AG04450 (cell line): Measurements from ENCODE around the gene PDK4. TPM values are rescaled to one million over a fixed set of nuclear protein-coding genes. Genes with fewer than 3 reads are reported as not detected.

ENCODE experiments used
- CTCF ChIA-PET: fragments of 300-600, 350-600 bp; formaldehyde crosslinking; extraction: SDS; loops from one replicate; lab custom pipeline; 2022; ENCODE audit warnings: antibody characterized with exemption, inconsistent platforms; lab: Charles Lee
- POLR2A ChIA-PET: fragments of 350-600 bp; formaldehyde crosslinking; extraction: SDS; loops from one replicate; lab custom pipeline; 2021; ENCODE audit warnings: antibody characterized with exemption, inconsistent platforms; lab: Yijun Ruan, JAX
- DNase-seq: peaks from one replicate; pipeline ENCODE4 v3.0.0-alpha.2; 2011; ENCODE audit warnings: low read depth, low spot score
- H3K27ac ChIP-seq: one replicate; pipeline ENCODE4 v1.5.1; 2012; ENCODE audit warnings: low read depth, low read length, control low read depth
- H3K27me3 ChIP-seq: one replicate; pipeline ENCODE4 v1.6.0; 2012; ENCODE audit warnings: low read length; ENCODE audit not compliant: control insufficient read depth, insufficient read depth
- H3K4me3 ChIP-seq: 2 replicates; pipeline ENCODE4 v1.5.1; 2011; ENCODE audit warnings: mild to moderate bottlenecking, low read depth, low read length, control low read depth
- H3K9me3 ChIP-seq: 2 replicates; pipeline ENCODE4 v1.5.1; 2012; ENCODE audit warnings: low read length; ENCODE audit not compliant: control insufficient read depth, insufficient read depth
- polyA plus RNA-seq: library from polyadenylated mRNA; depleted of rRNA; stranded (reverse); fragments of >200 nt; gene quantifications from 2 replicates; pipeline ENCODE4 v1.2.3, GENCODE V29; 2011
- TF ChIP-seq, protein P1 (sequence below): IDR thresholded peaks from 2 replicates; pipeline ENCODE4 v1.5.1; 2011; ENCODE audit warnings: low read depth, low read length, control low read depth, inconsistent platforms

PDK4 gene
- polyA plus RNA-seq, 1 experiment = 0.05 TPM

DNA sequence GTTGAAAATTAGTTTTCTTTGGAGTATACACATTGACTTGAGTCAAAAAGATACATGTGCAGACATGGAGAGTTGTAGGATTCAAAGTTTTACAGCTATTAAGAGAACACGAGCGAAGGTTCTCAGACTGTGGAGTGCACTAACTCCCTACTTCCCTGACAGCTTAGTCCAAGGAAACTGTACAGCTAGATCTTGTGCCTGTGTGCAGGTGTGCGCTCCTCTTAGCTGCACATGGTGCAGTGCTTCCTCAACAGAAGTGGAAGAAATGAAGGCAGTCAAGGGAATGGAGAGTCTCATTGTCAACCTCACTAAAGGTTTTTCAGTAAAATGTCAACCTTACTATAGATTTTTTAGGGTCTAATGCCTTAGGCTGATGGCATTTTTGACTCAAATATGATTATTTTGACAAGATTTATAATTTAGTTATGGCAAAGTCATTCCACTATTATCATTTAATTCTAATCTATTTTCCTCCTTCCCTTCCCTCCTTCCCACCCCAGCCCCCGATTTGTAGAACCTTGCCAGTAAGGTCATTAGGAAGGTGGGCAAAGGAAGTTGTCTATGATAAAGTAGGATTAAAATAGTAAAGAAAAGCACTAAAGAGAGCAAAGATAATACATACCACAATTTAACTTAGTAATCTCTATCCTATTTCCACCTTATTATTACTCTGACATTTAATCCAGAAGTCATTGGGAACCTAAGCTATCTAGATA lies 13.6 kb downstream of the PDK4 start:
- Histone ChIP-seq H3K9me3 (no peaks in the 10 kb centered on the region), H3K4me3 (no peak overlapping the region), H3K27ac (no peak overlapping the region), H3K27me3 (no peaks in the 10 kb centered on the region)
- DNase-seq = no peak
- CTCF ChIA-PET = interaction anchor here (1.2 to 1.6 kb wide), 3 partner anchors 38 to 107 kb away, joined by 3 to 6 read pairs (median 4); no protein-coding TSS in a partner anchor
- TF ChIP-seq, protein P1, sequence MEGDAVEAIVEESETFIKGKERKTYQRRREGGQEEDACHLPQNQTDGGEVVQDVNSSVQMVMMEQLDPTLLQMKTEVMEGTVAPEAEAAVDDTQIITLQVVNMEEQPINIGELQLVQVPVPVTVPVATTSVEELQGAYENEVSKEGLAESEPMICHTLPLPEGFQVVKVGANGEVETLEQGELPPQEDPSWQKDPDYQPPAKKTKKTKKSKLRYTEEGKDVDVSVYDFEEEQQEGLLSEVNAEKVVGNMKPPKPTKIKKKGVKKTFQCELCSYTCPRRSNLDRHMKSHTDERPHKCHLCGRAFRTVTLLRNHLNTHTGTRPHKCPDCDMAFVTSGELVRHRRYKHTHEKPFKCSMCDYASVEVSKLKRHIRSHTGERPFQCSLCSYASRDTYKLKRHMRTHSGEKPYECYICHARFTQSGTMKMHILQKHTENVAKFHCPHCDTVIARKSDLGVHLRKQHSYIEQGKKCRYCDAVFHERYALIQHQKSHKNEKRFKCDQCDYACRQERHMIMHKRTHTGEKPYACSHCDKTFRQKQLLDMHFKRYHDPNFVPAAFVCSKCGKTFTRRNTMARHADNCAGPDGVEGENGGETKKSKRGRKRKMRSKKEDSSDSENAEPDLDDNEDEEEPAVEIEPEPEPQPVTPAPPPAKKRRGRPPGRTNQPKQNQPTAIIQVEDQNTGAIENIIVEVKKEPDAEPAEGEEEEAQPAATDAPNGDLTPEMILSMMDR = no peak
- POLR2A ChIA-PET = no interaction called here

DNA sequence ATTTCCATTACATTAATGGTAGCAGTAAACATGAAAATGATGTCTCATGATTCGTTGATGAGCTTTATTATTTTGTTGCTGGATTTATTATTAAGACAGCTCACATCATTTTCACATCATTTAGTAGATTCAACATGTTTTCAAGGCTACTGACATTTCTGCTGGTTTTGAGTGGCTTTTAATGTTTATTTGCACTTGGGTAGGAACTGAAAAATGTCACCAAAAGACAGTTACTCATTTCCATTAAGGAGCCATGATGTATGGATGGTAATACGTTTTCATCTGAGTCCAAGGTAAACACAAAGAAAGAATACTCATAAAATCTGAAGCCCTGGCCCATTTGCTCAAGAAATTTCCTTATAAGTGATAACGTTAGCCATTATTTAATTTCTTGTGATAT lies 14.8 kb downstream of the PDK4 start:
- ChIA-PET POLR2A (no interaction called here), CTCF (interaction anchor here (1.6 kb wide), 1 partner anchor 109 kb away, joined by 5 read pairs; no protein-coding TSS in a partner anchor)
- no peaks in the 10 kb centered on the region for H3K9me3 ChIP-seq
- H3K27ac ChIP-seq = no peak overlapping the region
- DNase-seq = no peak
- H3K4me3 ChIP-seq = no peak overlapping the region
- TF ChIP-seq, protein P1 = no peak
- no peaks in the 10 kb centered on the region for H3K27me3 ChIP-seq

DNA sequence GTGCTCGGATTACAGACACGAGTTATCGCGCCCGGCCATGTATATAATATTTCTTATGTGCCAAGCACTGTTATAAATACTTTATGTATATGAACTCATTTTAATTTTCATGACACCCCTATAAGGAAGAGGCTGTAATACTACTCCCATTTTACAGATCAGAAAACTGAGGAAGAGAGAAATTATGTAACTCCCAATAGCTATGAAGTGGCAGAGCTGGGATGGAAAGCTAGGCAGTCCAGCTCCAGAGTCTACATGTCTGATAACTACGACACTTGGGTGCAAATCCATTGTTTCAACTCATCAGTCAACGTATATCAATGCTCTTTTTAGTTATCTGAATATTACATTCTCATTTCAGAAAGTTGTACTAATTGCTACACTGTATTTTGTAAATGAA lies 17.0 kb downstream of the PDK4 start:
- Histone ChIP-seq H3K4me3 (no peak overlapping the region), H3K27me3 (no peaks in the 10 kb centered on the region), H3K9me3 (no peaks in the 10 kb centered on the region), H3K27ac (no peak overlapping the region)
- ChIA-PET POLR2A (no interaction called here), CTCF (no interaction called here)
- TF ChIP-seq, protein P1 = no peak
- DNase-seq = no peak

DNA sequence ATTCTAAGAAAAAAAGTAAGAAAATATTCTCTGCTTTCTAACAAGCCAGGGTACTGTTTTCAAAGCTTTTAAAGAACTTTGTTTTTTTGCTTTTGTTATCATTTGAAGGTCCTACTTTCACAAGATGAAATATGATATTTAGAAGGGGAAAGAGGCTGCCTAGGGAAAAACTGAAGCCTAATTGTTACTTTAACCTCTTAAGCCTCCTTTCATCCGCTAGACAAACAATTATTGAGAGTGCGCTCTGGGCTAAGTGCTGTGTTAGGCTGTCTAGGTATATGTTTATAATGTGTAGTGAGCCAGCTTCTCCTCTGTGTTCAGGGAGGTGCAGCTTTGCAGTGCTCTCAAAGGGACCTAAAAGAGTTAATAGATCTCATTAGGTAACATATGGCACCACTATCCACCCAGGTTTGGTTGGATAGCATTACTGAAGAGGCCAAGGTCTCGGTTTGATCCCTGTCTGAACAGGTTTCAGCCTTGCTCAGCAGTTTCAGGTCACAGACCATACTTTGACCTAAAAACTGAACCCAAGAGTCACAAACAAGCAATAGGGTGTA lies 17.9 kb downstream of the PDK4 start:
- TF ChIP-seq, protein P1 = no peak
- H3K27ac ChIP-seq = no peak overlapping the region
- H3K9me3 ChIP-seq = no peaks in the 10 kb centered on the region
- ChIA-PET CTCF (interaction anchor here (0.6 kb wide), 1 partner anchor 66 kb away, joined by 6 read pairs; no protein-coding TSS in a partner anchor), POLR2A (no interaction called here)
- DNase-seq = no peak
- no peaks in the 10 kb centered on the region for H3K27me3 ChIP-seq
- H3K4me3 ChIP-seq = no peak overlapping the region

DNA sequence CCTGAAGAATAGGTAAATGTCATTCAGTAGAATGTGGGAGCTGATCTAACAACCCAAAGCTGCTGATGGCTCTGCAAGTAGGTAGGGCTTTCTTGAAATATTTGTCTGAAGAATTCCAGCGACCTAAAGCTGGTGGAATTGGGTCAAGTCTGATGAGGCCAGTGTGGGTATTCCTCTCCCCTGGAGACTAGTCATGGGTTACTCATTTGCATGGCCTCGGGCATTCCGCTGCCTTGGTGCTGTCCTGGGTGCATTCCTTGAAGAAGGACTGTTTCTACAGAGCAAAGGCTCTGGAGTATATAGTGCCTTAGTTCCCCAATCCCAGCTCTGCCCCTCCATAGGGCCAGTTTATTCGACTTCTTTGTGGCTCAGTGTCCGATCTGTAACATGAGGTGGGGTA lies 19.2 kb downstream of the PDK4 start:
- ChIA-PET CTCF (no interaction called here), POLR2A (no interaction called here)
- Histone ChIP-seq H3K27me3 (no peaks in the 10 kb centered on the region), H3K9me3 (no peaks in the 10 kb centered on the region), H3K4me3 (no peak overlapping the region), H3K27ac (no peak overlapping the region)
- no peak for DNase-seq
- TF ChIP-seq, protein P1 = no peak
